Epithelial cell of esophagus (primary cell): ENCODE measurements around the gene BRME1.

ENCODE experiments used
- DNase-seq: peaks from one replicate; pipeline ENCODE4 v3.0.0; 2010; ENCODE audit warnings: low read depth
- H3K4me3 ChIP-seq: 2 replicates; pipeline ENCODE4 v1.5.1; 2011; ENCODE audit warnings: mild to moderate bottlenecking, low read length, control low read depth
- TF ChIP-seq, protein P1 (sequence below): IDR thresholded peaks from 2 replicates; pipeline ENCODE4 v1.5.1; 2011; ENCODE audit warnings: low read depth, mild to moderate bottlenecking, low read length, control low read depth, inconsistent platforms; ENCODE audit not compliant: insufficient read depth; ENCODE audit errors: missing control alignments

BRME1 gene

DNA sequence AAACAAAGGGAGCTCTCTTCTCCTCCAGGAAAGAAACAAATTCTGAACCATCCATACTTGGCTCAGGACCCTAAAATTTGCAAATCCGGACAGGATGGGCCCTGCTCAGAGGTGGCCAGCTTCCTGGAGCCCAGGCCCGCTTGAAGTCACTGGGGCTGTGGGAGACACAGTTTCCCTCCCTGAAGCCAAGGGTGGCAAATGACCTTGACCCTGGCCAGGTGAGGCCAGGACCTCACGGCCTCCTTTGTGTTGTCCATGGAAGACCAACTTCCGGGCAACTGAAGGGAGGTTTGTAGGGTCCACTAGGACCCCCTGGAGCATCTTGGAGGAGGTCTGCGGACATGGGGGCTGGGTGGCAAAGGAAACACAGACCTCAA, 23.5 kb downstream of the BRME1 start:
- DNase-seq, result no peak
- TF ChIP-seq, protein P1, sequence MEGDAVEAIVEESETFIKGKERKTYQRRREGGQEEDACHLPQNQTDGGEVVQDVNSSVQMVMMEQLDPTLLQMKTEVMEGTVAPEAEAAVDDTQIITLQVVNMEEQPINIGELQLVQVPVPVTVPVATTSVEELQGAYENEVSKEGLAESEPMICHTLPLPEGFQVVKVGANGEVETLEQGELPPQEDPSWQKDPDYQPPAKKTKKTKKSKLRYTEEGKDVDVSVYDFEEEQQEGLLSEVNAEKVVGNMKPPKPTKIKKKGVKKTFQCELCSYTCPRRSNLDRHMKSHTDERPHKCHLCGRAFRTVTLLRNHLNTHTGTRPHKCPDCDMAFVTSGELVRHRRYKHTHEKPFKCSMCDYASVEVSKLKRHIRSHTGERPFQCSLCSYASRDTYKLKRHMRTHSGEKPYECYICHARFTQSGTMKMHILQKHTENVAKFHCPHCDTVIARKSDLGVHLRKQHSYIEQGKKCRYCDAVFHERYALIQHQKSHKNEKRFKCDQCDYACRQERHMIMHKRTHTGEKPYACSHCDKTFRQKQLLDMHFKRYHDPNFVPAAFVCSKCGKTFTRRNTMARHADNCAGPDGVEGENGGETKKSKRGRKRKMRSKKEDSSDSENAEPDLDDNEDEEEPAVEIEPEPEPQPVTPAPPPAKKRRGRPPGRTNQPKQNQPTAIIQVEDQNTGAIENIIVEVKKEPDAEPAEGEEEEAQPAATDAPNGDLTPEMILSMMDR, result no peak
- no peak overlapping the region for H3K4me3 ChIP-seq

DNA sequence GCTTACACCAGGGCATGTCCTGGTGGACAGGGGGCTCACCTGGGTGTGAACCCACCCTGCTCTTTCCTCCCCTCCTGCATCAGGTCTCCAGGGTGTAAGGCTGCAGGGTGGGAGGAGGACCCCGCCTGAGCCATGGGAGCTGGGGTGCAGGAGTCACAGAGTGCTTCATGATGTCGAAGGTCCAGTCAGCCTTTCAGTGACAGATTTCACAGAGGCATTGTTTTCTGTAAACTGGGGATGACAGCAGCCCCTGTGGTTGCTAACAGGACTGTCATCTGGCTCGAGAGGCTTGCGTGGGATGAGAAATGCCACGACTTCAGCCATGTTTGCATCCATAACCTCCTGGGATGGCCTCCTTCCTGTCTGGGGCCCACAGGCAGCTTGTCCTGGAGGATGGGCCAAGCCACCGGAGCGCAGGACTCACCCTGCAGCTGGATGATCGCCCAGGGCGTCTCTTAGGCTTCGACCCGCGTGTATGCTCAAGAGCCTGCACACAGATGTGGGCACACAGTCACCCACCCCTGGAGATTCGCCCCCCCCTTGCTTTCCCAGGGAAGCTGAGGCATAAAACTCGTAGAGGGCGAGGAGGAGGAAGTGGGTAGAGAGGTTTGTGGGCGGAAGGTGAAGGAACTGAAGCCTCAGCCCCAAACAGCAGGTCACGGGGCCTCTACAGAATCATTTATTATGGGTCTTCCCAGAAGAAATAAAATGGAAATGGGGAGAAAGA, 24.1 kb downstream of the BRME1 start:
- H3K4me3 ChIP-seq, result no peak overlapping the region
- DNase-seq, result no peak
- TF ChIP-seq, protein P1, result no peak

DNA sequence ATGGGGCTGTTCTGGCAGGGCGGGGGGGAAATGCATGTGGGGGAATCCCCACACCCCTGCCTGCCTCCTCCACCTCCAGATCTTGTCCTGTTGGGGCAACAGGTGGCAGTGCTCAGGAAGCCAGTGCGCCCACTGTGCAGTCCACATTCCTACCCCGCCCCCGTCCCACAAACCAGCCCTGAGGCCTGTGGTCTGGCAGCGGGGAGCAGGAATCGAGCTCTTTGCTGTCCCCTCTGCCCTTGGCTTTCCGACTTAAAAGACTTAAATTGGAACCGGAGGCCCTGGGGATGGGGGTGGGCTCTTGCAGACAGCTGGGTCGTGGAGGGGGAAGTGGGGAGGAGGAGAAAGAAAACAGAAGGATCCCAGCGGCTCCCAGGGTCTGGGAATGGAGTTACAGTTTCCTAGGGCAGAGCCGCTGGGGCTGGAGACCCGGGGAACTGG, 24.6 kb downstream of the BRME1 start:
- H3K4me3 ChIP-seq, result no peak overlapping the region
- DNase-seq, result no peak
- TF ChIP-seq, protein P1, result no peak

DNA sequence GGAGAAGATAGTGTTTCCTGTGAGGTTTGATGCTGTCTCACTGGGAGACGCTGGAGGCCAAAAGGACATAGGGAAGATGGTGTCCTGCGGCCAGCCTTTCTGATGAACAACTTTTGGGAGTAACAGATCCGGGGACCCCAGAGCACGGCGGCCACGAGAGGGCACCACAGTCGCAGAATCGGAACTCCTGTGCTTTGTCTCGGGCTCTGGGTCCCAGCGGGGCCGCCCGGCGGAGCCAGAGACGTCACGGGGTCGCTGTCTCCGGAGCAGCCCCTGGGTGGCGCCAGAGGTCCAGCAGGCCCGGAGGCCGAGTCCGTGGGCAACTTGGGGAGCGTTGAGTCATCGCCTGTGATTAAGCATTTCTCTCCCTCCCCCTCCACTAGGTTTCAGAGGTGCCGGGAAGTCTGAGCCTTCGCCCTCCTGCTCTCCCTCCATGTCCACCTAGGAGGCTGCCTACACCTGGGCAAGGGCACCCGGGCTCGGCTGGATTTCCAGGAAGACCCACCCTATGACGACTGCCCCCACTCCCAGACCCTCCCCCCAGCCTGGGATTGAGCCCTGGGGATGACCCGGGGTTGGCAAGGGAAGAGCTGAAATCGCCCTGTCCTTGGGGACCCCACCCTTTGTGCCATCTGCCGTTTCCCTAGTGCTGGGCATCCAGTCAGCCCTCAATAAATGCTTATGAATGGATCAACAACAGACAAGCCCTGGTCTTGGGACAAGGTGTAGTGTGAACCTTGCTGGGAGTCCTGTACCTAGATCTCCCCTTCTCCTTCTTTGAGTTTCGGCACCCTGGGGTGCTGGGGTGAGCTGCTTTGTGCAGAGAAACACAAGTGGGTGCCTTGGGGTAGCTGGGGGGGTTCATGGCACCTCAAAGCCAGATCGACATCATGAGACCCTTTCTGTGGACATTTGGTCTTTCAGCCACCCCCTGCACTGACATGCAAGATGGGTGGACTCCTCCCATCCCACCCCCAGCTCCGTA, 25.6 kb downstream of the BRME1 start:
- DNase-seq, result peak; percentile 96
- no peak overlapping the region for H3K4me3 ChIP-seq
- TF ChIP-seq, protein P1, result peak; percentile 87

DNA sequence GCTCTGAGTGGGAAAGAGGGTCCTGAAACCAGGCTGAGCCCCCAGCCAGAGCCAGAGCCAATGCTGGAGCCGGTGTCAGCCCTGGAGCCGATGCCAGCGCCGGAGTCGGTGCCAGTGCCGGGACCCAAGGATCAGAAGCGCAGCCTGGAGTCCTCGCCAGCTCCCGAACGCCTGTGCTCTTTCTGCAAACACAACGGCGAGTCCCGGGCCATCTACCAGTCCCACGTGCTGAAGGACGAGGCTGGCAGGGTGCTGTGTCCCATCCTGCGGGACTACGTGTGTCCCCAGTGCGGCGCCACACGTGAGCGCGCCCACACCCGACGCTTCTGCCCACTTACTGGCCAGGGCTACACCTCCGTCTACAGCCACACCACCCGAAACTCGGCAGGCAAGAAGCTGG, 28.6 kb downstream of the BRME1 start:
- no peak overlapping the region for H3K4me3 ChIP-seq
- no peak for DNase-seq
- TF ChIP-seq, protein P1, result no peak

DNA sequence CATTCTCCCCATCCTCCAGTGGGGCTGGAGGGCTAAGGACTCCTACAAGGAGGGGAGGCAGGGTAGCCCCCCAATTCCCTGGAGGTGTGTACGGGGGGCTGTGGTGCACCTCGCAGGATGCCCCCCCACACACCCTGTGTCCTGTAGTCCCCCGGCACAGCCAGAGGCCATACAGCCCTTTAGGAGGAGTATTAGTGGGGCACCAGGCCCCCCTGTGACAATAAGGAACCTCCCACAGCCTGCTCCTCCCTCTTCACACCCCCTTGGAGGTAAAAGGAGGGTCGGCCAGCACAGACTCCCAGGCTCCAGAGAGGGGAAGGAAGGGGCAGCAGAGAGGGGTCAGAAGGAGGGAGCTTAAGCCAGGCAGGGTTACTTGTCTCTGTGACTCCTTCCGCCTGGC, 29.1 kb downstream of the BRME1 start, which contains the start of gene NANOS3:
TSS of gene NANOS3 (plus strand) at position 301 of the 400 bp plus-strand sequence. CDS start 115 bp downstream, outside the sequence.
- DNase-seq, result no peak
- TF ChIP-seq, protein P1, result no peak
- H3K4me3 ChIP-seq, result no peak within 1 kb of the TSS
